ENCODE data around the gene EPHA4. TPM values are rescaled to one million over a fixed set of nuclear protein-coding genes. Genes with fewer than 3 reads are reported as not detected.

The EPHA4 gene
- total and polyA plus RNA-seq, 7 experiments from 2014 or later, result 8.3 to 42.8 (median 25.3) TPM

DNA sequence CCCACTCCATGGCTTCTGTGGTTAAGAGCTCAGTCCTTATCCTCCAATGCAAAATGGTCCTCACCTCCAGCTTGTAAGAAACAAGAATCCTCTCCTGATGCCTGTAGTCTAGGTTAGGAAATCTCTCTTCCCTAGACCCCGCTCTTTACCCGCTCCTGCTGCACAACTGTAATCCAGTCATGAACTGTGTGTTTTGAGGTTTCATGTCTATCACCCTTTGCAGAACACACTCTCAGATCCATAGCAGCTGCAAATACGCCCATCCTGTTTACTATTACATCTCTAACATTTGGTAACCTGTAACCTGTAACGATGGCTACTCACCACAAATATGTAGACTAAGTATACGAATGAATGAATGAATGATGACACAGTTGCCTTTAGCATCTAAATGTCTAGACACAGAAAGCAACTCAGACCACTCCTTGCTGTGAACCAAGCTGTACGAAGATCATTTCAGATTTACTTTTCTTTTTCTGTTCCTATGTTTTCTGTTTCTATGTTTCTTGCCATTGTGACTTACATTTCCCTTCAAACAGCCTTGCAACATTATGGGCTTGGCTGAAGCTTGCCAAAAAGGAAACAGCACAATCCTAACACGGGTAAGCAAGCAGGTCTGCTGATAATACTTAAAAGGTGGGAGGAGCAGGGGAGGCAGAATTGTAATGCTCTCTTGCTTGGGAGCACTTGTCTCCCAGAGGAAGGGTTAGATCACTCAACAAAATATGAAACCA is 53.7 kb downstream of the EPHA4 start:
- intact Hi-C loops (cut with micrococcal nuclease), result loop anchor here (1.0 to 10.0 kb wide), 7 partner anchors 10 to 209 kb away; partner anchors contain the start of gene EPHA4 (in 2 of the 2)
- DNase-seq (peak in 7 of 9 donors; percentile 60 to 89 (median 80)), ATAC-seq (peak; percentile 84)
- Mint-ChIP-seq H3K36me3 (peaks cover 0 to 15% (median 0%) of the 10 kb centered on the region in 5 donors), H3K4me1 (peaks cover 0 to 31% (median 7%) of the 10 kb centered on the region in 7 donors), H3K4me3 (no peak overlapping the region), H3K9me3 (peaks cover 0 to 7% (median 0%) of the 10 kb centered on the region in 11 donors), H3K27me3 (peaks cover 0 to 2% (median 0%) of the 10 kb centered on the region in 5 donors), H3K27ac (no peak overlapping the region)
- H3K4me3 ChIP-seq (ENCODE audit: low read length), result peak overlapping the region; percentile 43
- H3K4me1 ChIP-seq (ENCODE audit: control insufficient read depth in 2 of 2, insufficient read depth in 2 of 2, low read length in 2 of 2), result peaks cover 46 to 53% of the 10 kb centered on the region in 2 donors
- no peaks in the 10 kb centered on the region for H3K9me3 ChIP-seq (ENCODE audit: control insufficient read depth in 2 of 3, low read length in 3 of 3)
- CTCF ChIA-PET, result interaction anchor here (0.7 to 1.4 kb wide), 2 partner anchors 9 to 53 kb away, joined by 3 to 4 read pairs; no protein-coding TSS in a partner anchor
- H3K27me3 ChIP-seq (ENCODE audit: control insufficient read depth in 2 of 2, insufficient read depth in 2 of 2, low read length in 2 of 2), result no peaks in the 10 kb centered on the region
- POLR2A ChIA-PET, result interaction anchor here (0.6 to 4.7 kb wide), 13 partner anchors 9 to 368 kb away, joined by 3 to 47 read pairs (median 4); partner anchors contain the start of gene EPHA4
- peak overlapping the region; percentile 66 for H3K27ac ChIP-seq (ENCODE audit: low read depth, low read length)
- H3K36me3 ChIP-seq (ENCODE audit: control insufficient read depth in 2 of 3, insufficient read depth in 3 of 3, low read length in 3 of 3), result no peaks in the 10 kb centered on the region

- H3K9me3 ChIP-seq (ENCODE audit: control insufficient read depth in 2 of 3, low read length in 3 of 3), result no peaks in the 10 kb centered on the region
- no peak overlapping the region for H3K27ac Mint-ChIP-seq
- peak overlapping the region; percentile 66 for H3K27ac ChIP-seq (ENCODE audit: low read depth, low read length)
- no peaks in the 10 kb centered on the region for H3K27me3 ChIP-seq (ENCODE audit: control insufficient read depth in 2 of 2, insufficient read depth in 2 of 2, low read length in 2 of 2)
- ATAC-seq (peak; percentile 79), DNase-seq (peak; percentile 25 to 86 (median 74))
- peaks cover 46 to 53% of the 10 kb centered on the region in 2 donors for H3K4me1 ChIP-seq (ENCODE audit: control insufficient read depth in 2 of 2, insufficient read depth in 2 of 2, low read length in 2 of 2)
- ChIA-PET POLR2A (interaction anchor here (0.6 to 4.7 kb wide), 8 partner anchors 10 to 98 kb away, joined by 3 to 47 read pairs (median 5); partner anchors contain the start of gene EPHA4), CTCF (interaction anchor here (0.7 to 1.4 kb wide), 2 partner anchors 10 to 54 kb away, joined by 3 to 4 read pairs; no protein-coding TSS in a partner anchor)
- peaks cover 0 to 7% (median 0%) of the 10 kb centered on the region in 11 donors for H3K9me3 Mint-ChIP-seq
- intact Hi-C loops (cut with micrococcal nuclease), result loop anchor here (1.0 to 10.0 kb wide), 9 partner anchors 11 to 210 kb away; partner anchors contain the start of gene EPHA4 (in 2 of the 2)
- H3K4me1 Mint-ChIP-seq, result peaks cover 0 to 31% (median 10%) of the 10 kb centered on the region in 7 donors
- H3K36me3 Mint-ChIP-seq, result peaks cover 0 to 15% (median 0%) of the 10 kb centered on the region in 5 donors
- no peak overlapping the region for H3K4me3 Mint-ChIP-seq
- H3K27me3 Mint-ChIP-seq, result peaks cover 0 to 6% (median 0%) of the 10 kb centered on the region in 5 donors
- H3K36me3 ChIP-seq (ENCODE audit: control insufficient read depth in 2 of 3, insufficient read depth in 3 of 3, low read length in 3 of 3), result no peaks in the 10 kb centered on the region
- H3K4me3 ChIP-seq (ENCODE audit: low read length), result peak overlapping the region; percentile 43
Measured at GRCh38 chr2:221517696-221518151, 54.4 kb downstream of the EPHA4 start.

DNA sequence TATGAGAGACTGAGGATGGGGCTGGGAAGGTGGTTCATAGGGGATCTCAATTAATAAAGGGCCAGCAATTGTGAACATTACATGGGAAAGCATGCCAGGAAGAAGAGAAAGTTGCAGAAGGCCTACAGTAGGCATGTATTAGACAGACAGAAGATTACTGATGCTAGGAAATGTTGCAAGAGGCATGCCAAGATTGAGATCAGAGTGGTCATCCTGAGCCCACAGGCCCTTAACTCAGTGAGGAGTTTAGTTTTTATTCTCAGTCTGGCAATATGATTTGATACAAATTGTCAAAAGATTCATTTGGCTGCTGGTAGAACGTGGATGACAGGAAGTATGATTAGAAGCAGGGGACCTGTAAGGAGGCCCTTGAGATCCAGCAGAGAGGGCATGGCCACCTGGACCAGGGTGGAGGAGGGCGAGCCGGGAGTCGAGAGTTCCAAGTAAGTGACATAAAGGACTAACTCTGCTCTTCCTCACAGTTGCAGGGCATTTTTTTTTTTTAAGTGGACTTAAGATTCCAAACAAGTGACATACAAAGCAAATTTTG is 54.9 kb downstream of the EPHA4 start:
- Histone ChIP-seq H3K27ac (ENCODE audit: low read depth, low read length) (peak overlapping the region; percentile 66), H3K27me3 (ENCODE audit: control insufficient read depth in 2 of 2, insufficient read depth in 2 of 2, low read length in 2 of 2) (no peaks in the 10 kb centered on the region), H3K36me3 (ENCODE audit: control insufficient read depth in 2 of 3, insufficient read depth in 3 of 3, low read length in 3 of 3) (no peaks in the 10 kb centered on the region), H3K9me3 (ENCODE audit: control insufficient read depth in 2 of 3, low read length in 3 of 3) (no peaks in the 10 kb centered on the region), H3K4me3 (ENCODE audit: low read length) (peak overlapping the region; percentile 2), H3K4me1 (ENCODE audit: control insufficient read depth in 2 of 2, insufficient read depth in 2 of 2, low read length in 2 of 2) (peaks cover 46 to 53% of the 10 kb centered on the region in 2 donors)
- Mint-ChIP-seq H3K36me3 (peaks cover 0 to 18% (median 0%) of the 10 kb centered on the region in 5 donors), H3K4me1 (peaks cover 0 to 34% (median 12%) of the 10 kb centered on the region in 7 donors), H3K4me3 (no peak overlapping the region), H3K9me3 (peaks cover 0 to 7% (median 0%) of the 10 kb centered on the region in 11 donors), H3K27ac (no peak overlapping the region), H3K27me3 (peaks cover 0 to 11% (median 0%) of the 10 kb centered on the region in 5 donors)
- no peak for ATAC-seq
- DNase-seq, result peak in 1 of 9 donors; percentile 10
- CTCF ChIA-PET, result interaction anchor here (0.7 kb wide), 1 partner anchor 10 kb away, joined by 3 read pairs; no protein-coding TSS in a partner anchor
- POLR2A ChIA-PET, result interaction anchor here (0.8 to 4.7 kb wide), 6 partner anchors 10 to 98 kb away, joined by 4 to 47 read pairs (median 8); partner anchors contain the start of gene EPHA4
- intact Hi-C loops (cut with micrococcal nuclease), result loop anchor here (1.0 to 10.0 kb wide), 4 partner anchors 16 to 210 kb away; no protein-coding TSS in a partner anchor

DNA sequence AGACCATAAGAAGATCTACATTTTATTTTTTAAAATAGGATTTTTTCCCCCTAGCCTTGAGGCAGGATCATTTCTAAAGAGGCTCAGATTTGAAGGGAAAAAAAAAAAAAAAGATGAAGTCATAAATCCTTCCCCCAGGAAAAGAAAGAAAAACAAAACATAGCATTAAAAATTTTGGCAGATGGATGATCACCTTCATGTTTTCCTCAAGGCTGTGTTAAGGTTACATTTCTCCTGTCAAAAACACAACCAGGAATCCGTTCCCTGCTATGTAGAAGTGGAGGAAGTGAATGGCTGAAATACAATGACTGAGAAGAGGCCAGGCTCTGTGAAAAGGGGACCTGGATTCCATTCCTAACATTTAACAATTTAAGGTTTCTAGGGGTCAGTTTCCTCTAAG is 56.2 kb downstream of the EPHA4 start:
- peaks cover 44 to 48% of the 10 kb centered on the region in 2 donors for H3K4me1 ChIP-seq (ENCODE audit: control insufficient read depth in 2 of 2, insufficient read depth in 2 of 2, low read length in 2 of 2)
- peaks cover 0 to 15% (median 0%) of the 10 kb centered on the region in 5 donors for H3K36me3 Mint-ChIP-seq
- no peaks in the 10 kb centered on the region for H3K27me3 ChIP-seq (ENCODE audit: control insufficient read depth in 2 of 2, insufficient read depth in 2 of 2, low read length in 2 of 2)
- peak overlapping the region in 3 of 9 donors; percentile 13 to 66 (median 52) for H3K27ac Mint-ChIP-seq
- no peaks in the 10 kb centered on the region for H3K36me3 ChIP-seq (ENCODE audit: control insufficient read depth in 2 of 3, insufficient read depth in 3 of 3, low read length in 3 of 3)
- H3K4me1 Mint-ChIP-seq, result peaks cover 0 to 27% (median 9%) of the 10 kb centered on the region in 7 donors
- no peak for ATAC-seq
- H3K4me3 Mint-ChIP-seq, result no peak overlapping the region
- peaks cover 0 to 3% (median 0%) of the 10 kb centered on the region in 11 donors for H3K9me3 Mint-ChIP-seq
- H3K27me3 Mint-ChIP-seq, result peaks cover 0 to 16% (median 0%) of the 10 kb centered on the region in 5 donors
- H3K9me3 ChIP-seq (ENCODE audit: control insufficient read depth in 2 of 3, low read length in 3 of 3), result no peaks in the 10 kb centered on the region
- H3K27ac ChIP-seq (ENCODE audit: low read depth, low read length), result no peak overlapping the region
- CTCF ChIA-PET, result no interaction called here
- POLR2A ChIA-PET, result no interaction called here
- intact Hi-C loops (cut with micrococcal nuclease), result loop anchor here (2.0 to 10.0 kb wide), 3 partner anchors 15 to 211 kb away; no protein-coding TSS in a partner anchor
- DNase-seq, result no peak
- H3K4me3 ChIP-seq (ENCODE audit: low read length), result no peak overlapping the region

DNA sequence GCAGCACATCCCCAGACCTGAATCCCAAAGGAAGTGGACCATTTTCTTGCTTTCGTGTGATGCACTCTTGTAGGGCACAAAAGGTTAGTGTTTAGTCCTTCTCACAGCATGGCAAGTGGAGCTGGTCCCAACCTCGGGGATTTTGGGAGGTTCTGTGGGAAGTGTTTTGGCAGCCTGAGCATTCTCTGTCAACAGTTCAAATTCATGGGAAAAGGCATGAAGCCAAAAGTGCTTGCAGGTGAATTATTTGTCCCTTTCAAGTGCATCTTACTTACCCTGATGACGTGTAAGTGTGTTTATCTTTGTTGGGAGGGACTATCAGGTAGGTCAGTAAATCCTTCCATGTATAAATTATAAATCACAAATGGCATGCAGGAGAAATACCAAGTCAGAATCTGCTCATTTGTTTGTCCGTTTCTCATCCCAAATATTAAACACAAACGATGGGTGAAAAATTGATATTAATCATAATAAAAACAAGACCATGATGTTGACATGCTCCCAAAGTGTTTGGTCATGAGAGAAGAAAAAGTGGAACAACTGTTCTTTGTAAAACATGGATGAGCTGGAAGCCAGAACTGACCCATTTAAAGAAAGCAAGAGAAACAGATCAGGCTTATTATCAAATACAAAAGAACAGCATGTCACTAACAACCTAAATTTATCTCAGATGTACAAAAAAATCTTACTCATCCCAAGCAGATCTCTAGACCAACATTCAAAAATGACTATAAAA is 57.6 kb downstream of the EPHA4 start:
- no peak overlapping the region for H3K4me3 Mint-ChIP-seq
- H3K36me3 Mint-ChIP-seq, result peaks cover 0 to 14% (median 0%) of the 10 kb centered on the region in 5 donors
- H3K36me3 ChIP-seq (ENCODE audit: control insufficient read depth in 2 of 3, insufficient read depth in 3 of 3, low read length in 3 of 3), result no peaks in the 10 kb centered on the region
- POLR2A ChIA-PET, result interaction anchor here (0.6 kb wide), 1 partner anchor 61 kb away, joined by 3 read pairs; no protein-coding TSS in a partner anchor
- intact Hi-C loops (cut with micrococcal nuclease), result loop anchor here (5.0 to 10.0 kb wide), 2 partner anchors 90 to 213 kb away; no protein-coding TSS in a partner anchor
- H3K4me1 Mint-ChIP-seq, result peaks cover 0 to 13% (median 4%) of the 10 kb centered on the region in 7 donors
- H3K4me1 ChIP-seq (ENCODE audit: control insufficient read depth in 2 of 2, insufficient read depth in 2 of 2, low read length in 2 of 2), result peaks cover 30 to 34% of the 10 kb centered on the region in 2 donors
- H3K27me3 ChIP-seq (ENCODE audit: control insufficient read depth in 2 of 2, insufficient read depth in 2 of 2, low read length in 2 of 2), result no peaks in the 10 kb centered on the region
- H3K27me3 Mint-ChIP-seq, result peaks cover 0 to 27% (median 0%) of the 10 kb centered on the region in 5 donors
- peak overlapping the region in 6 of 9 donors; percentile 33 to 70 (median 56) for H3K27ac Mint-ChIP-seq
- CTCF ChIA-PET, result no interaction called here
- no peak overlapping the region for H3K27ac ChIP-seq (ENCODE audit: low read depth, low read length)
- peaks cover 0 to 3% (median 0%) of the 10 kb centered on the region in 11 donors for H3K9me3 Mint-ChIP-seq
- ATAC-seq (no peak), DNase-seq (no peak)
- H3K9me3 ChIP-seq (ENCODE audit: control insufficient read depth in 2 of 3, low read length in 3 of 3), result no peaks in the 10 kb centered on the region
- no peak overlapping the region for H3K4me3 ChIP-seq (ENCODE audit: low read length)
